Measurements from ENCODE around the gene SESN3.
"Not testable (repeated sequence)": the region's sequence is repeated elsewhere in the genome, so short reads cannot be mapped to it uniquely, and the experiment has no call there.

SESN3 gene

DNA sequence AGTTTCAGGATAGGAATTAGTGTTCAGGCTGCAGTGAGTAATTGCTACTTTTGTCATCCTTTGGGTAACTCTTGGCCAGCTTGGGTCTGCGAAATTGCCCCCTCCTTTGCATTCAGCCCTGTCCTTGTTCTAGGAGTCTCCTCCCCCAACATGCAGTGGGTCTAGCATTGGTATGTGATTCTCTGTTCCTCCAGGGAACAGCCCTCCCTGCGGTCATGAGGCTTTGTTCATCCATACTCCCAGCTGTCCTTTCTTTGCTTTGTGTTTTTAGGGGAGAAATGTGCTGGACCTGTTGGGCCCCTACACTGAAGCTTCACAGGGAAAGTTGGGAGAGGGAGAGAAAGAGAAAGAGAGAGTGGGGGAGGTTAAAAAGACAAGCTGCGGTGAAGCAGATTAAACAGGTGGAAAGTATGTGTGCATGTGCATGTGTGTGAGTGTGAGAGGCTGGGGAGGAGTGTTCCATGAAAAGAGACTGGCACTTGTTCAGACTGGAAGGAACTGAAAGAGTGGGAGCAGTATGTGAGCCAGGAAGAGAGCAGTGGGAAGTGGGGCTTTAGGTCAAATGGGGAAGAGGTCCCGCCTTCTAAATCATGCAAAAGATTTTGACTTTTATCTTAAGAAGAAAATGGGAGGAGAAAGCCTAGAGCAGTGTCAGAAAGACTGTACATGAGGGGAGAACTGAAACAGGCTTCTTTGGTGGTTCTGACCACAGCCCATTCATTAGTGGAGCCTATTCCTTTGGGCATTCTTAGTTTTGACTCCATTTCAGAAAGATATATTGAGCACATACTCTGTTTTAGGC lies 17.9 kb upstream of the SESN3 start:
- DNase-seq: no peak

DNA sequence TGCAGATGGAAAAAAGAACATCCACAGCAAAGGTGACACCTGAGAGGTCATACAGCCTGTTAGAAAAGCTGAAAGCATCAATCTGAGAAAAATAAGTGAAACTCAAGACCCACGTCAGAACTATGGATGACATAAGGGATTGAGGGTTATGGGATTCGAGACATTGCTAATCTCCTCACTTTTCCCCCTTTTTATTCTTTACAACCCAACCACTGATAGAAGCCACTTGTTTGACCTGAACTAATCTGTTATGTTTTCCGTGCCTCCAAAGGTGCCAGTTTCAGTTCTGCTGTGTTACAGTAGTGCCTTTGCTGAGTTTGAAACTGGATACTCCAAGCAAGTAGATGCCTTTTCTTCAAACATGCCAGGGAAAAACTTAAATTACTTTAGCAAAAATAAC lies 16.9 kb upstream of the SESN3 start:
- DNase-seq: no peak

DNA sequence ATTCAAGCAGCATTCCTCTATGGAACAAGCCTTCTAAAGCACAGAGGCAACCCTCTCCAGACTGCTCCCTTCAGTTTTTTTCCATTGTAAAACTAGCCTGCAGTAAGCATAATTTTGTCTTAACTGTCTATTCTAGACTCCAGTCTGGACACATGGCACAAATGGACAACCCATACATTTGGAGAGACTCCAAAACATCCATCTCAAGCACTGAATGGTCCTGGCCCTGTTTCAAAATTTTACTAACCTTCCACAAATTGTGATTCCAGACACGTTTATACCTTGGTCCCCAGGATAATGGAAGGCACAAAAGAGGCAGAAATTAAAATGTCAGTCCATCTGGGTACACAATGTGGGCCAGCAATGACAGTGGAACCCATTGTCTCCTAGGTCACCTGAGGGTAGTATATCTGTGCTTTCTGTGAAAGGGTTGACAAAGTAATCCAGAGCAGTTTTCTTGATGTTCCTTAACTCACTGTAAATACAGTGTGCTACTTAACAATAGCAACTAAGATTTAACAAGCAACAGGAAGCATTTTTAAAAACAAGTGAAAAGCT lies 16.2 kb upstream of the SESN3 start:
- no peak for DNase-seq

DNA sequence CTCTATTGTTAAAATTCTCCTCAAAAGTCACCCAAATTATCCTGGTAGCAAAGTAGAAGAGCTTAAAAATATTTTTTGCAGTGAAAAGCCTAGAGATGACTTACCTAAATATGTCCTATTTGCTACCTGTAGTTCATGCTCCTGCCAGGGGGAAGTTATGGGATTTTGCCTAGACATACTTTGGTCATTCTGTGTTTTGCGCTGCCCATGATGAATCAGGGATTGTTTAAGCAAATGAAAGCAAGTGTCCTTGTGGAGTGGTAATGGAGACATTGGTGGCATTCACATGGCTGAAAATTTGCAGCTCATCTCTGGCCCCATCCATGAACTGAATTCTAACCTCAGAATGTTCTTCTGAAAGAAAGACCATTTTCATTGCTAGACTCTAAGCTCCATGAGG lies 14.6 kb upstream of the SESN3 start:
- no peak for DNase-seq

DNA sequence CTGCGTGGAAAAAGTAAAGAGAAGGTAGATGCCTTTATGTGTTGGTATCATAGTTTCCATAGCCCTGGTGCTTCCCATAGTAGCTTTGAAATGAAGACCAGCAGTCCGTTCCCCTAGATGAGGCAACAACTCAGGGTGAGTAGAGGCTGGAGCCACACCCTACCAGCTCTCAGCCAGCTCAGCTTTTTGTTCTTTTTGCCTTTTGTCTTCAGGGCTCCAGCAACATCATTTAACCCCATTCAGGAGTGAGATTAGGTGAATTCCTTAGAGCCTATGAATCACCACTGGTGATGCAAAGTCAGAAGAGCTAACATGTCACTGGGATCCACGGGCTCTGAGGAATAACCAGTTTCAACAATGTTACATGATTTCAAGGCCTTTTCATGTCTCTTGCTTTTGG lies 14.0 kb upstream of the SESN3 start:
- DNase-seq: no peak

DNA sequence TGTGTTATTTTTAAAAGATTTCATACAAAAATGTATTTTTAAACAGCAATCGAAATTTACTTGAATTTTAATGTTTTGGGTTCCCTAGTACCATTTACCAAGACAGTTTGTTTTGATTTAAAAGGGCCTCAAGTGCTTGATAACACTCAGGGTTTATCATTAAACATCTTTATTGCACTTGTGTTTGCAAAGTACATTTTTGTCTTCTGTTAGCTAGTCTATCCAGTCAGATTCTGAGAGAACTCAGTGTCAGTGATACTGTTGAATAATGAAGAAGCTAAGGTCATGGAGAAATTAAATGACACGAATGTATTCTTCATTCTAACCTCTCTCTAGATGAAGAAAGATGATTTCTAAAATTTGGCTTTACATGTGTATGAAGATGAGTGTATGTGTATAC lies 12.7 kb upstream of the SESN3 start:
- no peak for DNase-seq

DNA sequence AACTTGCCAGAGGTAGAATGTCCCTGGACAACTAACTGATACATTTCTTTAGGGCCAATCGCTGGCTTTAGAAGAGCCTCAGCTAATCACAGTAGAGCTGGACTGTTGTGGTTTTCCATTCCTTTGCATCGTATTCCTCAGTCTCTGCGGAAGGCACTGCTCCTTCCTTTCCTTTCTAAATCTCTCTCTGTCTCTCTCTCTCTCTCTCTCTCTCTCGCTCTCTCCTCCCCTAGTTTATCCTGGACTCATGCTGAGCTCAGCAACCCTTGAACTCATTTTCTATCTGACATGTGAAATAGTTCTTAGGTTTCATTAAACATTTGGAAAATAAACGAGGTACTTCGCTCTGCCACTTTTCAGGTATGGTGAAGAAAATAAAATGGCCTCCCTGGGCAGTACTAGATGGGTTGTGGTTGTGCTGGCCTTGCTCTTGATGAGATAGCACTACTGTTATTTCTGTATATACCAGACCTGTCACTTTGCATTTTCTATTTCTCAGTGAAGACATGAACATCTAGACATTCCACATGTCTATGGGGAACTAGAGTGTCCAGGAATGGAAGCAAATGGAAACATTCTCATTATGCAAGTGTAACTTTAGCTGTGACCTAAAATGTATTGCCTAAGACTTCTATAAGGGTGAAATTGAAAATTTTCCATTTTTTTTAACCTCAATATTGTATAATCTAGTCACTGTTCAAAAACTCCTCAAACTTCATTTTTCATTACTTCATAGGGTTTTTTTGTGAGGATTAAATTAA lies 12.0 kb upstream of the SESN3 start:
- DNase-seq: no peak

DNA sequence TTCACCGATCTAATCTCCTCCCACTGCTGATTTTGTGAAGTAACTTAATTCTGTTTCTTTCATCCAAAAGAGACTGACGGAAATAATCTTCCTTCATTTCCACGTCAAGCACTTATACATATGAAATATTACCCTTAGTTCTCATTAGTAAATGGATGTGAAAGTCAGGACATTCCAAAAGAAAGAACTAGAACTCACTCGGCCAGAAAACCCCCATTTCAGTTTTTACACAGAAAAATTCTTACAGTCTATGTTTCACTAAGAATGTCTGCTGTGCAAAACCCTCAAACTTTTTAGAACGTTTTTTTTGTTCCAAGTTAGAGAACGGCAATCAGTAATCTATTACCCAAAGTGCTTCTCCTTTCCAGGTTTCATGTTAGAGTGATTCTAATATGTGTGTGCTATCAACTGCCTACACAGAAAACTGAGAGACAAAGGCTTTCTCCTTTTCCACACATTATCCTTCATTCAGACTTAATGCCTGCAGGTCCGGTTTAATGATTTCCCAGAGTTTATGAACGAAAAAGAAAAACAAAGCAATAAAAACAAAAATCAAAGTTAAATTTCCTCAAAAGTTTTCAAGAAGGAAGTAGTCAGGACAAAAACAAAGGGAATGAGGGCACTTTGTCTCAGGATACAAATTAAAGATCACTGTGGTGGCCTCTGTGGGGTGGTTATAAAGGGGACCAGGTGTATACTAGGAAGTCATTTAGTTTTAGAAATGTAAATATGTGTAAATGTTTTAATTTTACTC lies 11.3 kb upstream of the SESN3 start:
- no peak for DNase-seq

DNA sequence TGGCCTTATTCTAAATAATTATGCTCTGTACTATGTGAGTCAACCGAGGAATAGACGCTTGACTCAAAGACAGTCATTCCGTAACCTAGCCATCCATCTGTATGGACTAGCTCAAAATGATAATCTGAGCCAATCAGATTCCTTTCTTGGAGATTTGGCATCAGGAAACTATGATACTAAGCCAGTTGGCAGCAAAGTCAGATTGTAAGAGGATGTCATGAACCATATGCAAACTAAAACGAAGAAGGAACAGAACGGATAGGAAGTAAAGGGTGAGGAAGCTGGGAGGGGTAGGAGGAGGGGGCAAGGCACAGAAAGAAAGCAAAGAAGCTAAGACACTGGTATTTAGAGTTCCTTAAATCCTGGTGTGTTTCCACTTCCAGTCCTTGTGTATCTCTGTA lies 10.7 kb upstream of the SESN3 start:
- no peak for DNase-seq

DNA sequence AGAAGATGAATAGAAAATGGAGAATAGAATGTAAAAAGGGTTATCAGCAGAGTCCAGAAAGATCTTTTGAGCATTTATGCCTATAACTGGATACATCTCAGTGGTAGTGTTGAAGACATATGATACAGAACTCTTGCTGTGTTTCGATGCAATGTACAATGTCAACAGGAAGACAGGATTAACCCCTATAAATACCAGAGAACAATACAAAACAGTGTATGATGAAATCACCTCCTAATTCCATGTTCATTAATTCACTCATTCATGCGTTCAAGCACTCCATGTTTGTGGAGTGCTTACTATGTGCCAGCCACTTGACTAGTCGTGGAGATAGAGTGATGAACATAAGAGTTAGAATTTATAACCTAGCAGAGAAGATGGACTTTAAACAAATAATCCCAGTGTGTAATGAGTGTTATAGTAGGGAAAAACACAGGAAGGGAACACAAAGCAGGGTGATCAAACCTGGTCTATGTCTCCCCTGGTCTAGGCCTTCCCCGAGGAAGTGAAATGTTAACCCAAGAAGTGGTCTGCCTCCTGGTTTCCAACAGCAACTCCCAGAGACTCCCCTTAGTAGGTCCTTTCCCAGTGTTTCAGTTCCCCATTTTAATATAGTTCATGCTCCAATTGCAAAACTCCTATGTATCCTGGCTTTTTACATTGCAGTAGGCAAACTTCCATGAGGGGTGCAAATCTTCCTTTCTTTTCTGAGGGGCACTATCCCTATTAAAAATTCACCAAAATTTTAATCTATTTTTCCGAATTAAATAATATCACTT lies 9.1 kb upstream of the SESN3 start:
- no peak for DNase-seq

DNA sequence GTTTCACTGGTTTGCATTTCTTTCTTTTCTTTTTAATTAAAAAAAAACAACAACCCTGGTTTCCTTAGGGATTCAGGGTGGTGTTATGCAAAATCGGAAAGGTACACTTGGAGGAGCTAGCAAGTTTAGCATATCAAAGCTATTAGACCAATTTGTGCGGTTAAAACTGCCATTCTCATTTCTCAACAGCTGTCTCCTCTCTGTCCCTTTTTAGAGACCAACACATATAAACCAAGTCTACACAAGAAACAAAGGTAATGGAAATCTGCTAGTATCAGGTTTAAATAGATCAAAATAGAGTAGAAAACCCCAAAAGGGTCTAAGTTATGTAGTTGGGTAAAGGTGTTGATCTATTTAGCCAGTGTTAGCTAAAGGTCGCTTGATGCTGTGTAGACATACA lies 1.7 kb upstream of the SESN3 start:
- no peak for DNase-seq

DNA sequence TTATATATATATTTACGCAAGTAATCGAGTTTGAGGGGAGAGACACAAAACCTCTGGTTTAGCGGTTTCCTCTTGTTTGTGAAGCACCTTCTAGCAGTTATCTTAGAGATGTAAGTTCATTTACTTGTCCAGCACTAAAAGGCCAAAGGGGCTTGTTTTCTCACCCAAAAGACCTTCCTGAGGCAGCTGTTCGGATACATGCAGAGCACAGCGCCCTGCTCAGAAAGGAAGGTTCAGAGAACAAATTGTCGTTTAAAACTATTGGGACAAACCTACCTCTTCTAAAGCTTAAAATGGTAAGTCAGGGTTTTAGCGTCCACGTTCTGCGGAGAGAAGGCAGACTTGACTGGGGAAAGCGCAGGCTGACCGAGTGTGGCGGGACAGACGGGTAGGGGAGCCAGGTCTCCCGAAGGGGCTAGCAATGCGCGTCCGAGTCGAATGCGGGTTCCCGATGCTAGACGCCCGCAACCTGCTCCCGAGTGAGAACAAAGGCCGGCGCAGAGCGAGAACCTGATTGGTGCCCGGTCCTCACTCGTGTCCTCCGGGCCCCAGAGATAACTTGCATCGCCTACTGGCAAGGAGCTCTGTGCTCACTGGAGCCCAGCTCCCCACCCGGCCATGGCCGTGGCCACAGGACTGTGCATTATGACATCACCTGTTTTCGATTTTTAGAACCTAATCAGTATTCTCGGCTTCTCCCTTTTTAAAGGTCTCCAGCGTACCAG lies 1.0 kb upstream of the SESN3 start:
- DNase-seq: peak; percentile 60

DNA sequence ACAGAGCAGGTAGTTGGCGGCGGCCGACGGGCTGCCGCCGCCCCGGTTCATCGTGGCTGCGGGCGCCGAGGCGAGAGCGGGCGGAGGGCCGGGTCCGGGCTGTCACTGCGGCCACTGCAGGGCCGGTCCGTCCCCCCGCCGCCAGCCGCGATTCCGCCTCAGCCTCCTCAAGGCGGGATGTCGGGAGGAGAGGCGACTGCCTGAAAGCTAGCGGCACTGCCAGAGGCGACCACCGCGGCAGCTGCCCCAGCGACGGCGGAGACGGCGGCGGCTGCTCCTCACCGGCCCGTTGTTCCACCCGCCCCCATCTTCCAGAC lies 234 bp downstream of the SESN3 start:
- no peak for DNase-seq

DNA sequence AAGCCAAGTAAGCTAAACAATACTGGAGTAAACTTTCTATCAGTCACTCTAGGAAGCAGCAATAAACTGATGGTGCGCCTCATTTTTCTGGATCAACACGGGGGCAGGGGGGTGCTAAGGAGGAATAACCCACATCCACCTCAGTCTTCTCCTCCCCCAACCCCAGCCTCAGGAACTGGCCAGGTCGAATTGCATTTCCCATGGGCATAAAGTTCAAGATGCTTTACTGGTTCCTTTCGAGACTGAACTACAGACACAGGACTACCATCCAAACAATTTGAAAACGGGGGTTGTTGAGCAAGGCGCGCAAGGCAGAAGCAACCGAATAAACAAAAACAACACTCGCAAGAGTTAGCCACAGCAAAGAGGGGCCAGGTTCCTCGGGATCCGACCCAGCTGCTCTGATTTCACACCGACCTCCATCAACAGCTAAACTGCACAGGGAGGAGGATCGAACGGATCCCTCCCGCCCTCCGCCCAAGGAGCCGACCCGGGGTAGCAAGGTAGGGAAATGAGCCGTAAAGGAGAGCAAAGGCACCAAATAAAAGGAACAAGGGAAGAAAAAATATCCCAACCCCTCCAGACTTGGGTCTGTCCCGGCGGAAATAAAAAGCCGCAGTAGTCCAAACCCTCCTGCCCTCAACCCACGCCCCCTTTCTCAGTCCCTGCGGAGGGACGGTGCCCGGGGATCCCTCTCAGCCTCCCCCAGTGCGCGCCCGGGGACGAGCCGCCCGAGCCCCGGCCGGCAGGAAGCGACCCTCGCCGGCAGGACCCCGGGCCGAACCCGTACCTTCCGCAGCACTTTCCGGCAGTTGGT lies 801 bp downstream of the SESN3 start:
- DNase-seq: no peak

DNA sequence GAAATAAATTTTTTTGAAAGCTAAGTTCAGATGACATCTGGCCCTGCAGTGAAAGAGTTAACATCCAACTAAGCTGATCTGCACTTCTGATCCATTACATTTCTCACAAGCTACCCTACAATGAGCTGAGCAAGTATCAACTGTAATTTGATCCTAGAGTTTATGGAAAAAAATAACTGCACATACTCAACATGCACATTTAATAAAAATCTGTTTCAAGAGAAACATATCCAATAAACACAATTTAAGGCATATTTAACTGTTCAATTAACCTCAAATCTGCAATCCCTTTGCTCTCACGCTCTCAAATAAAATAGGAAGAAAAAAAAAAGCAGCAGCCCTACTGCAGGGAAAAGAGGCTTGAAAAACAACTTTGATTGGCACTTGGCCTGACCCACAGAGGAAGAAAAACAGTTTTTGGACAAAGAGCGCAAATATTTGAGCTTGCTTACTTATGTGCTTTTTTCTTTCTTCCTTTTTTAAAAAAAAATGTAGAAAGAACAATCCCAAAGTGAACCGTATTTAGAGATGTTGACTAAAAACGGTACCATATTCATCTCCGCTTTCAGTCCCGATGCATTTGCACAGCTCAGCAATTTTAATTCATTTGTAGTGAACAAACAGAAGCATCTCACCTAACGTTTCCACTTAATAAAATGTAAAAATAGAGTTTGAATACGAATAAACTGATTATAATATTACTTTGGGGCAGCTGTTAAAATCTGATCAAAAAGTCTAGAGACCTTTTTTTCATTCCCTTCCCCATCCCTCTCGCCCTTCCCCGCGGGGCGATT lies 1.6 kb downstream of the SESN3 start:
- no peak for DNase-seq

DNA sequence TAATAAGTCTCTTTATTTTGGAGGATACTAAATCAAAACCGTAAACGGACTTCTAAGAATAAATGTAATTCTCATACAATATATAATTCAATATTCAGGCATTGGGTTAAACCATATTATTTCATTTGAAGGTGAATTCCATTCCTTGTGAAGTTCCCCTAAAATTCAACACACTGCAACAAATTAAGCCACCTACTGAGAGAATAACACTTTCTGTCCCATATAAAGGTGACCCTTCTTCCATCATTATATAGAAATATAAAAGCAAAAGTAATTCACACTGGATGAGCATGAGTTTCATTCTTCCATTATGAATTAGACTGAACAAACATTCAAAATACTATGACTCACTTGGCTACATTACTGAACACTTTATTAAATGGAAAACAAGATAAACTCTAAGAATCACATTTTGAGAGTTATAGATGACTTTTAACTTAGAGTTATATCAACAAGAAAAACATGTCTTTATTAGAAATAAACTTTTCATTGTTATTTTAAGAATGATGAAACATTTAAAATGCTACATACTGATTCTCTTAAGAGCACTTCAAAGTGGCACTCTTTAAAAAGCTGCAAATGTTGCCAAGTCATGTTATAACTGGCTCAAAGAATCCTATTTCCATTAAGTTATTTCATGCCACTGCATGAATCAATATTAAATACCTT lies 2.8 kb downstream of the SESN3 start:
- no peak for DNase-seq

DNA sequence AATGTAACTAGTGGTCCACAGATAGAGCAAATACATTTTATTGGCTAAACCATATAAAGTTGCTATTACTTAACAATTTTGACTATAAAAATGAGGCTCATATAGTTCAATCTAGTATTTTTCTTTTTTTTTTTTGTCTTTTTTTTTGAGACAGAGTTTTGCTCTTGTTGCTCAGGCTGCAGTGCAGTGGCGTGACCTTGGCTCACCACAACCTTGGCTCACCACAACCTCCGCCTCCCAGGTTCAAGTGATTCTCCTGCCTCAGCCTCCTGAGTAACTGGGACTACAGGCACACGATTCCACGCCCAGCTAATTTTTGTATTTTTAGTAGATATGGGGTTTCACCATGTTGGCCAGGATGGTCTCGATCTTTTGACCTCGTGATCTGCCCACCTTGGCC lies 3.9 kb downstream of the SESN3 start:
- DNase-seq: not testable (repeated sequence)

DNA sequence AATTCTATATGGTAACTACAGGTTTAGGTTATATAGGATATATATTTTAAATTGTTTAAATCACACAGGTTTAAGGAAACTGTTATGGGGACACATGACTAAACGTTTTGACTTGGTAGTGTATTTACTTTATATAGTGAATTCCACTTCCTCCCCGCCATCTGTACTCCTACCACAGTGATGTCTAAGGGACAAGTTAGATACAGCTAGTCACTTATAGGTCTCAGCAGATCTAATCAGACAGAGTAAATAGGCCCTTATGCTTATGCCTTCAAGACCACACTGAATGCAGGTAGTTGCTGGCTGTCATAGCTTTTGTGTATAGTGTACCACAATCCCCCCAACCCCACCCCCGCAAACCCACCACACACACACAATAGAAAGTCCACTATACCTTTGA lies 8.2 kb downstream of the SESN3 start:
- no peak for DNase-seq

DNA sequence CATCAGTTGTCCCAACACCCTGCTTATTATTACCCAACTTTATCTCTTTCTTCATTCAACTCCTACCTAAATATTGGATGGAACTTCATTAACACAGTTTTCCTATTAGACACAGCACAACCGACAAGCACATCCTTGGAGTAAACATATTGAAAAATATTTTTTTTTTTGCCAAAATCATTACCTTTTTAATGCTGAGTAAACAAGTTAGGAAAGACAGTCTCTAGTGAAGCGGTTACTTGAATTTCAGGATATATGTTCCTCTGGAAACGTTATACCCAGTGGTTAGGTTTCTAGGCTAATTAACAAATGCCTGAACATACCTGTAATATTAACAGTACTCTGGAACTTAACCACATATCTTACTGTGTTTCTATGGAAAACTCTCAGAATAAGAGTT lies 11.4 kb downstream of the SESN3 start:
- DNase-seq: no peak

DNA sequence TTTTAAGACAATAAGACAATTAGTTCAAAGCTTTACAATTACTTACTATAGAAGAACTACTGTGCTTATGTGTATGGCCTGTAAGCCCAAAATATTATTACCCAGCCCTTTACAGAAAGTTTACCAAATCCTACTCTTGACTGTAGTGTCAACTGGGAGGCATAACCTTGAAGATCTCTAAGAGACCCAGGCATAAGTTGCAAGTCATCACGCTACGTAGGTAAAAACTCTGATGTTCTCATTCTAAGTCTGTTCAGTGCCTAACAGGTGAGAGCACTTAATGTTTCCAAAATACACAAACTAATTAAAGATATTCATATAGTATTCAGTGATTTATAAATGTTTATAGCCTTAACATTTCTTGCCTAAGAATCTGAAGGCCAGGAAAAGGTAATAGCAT lies 12.9 kb downstream of the SESN3 start:
- DNase-seq: no peak

All from NCI-H2107 (cell line).